ENCODE results near the gene CALM3.
"Not testable (repeated sequence)": the region's sequence is repeated elsewhere in the genome, so short reads cannot be mapped to it uniquely, and the experiment has no call there.

Gene CALM3

GRCh38 chr19:46601318-46602224 lies at the start of gene CALM3:
TSS of gene CALM3 (plus strand) at chr19:46601330. CDS start at chr19:46601435, 105 bp downstream.
- in situ Hi-C loops (cut with MboI; ENCODE audit: low sequenced_read_pairs) = no loop called here

- in situ Hi-C loops (cut with MboI; ENCODE audit: low sequenced_read_pairs) = no loop called here
These were observed 48.2 kb upstream of the CALM3 start for GRCh38 chr19:46552891-46553290.

- in situ Hi-C loops (cut with MboI; ENCODE audit: low sequenced_read_pairs) = no loop called here
These were observed 47.0 kb upstream of the CALM3 start for GRCh38 chr19:46554161-46554560.

DNA sequence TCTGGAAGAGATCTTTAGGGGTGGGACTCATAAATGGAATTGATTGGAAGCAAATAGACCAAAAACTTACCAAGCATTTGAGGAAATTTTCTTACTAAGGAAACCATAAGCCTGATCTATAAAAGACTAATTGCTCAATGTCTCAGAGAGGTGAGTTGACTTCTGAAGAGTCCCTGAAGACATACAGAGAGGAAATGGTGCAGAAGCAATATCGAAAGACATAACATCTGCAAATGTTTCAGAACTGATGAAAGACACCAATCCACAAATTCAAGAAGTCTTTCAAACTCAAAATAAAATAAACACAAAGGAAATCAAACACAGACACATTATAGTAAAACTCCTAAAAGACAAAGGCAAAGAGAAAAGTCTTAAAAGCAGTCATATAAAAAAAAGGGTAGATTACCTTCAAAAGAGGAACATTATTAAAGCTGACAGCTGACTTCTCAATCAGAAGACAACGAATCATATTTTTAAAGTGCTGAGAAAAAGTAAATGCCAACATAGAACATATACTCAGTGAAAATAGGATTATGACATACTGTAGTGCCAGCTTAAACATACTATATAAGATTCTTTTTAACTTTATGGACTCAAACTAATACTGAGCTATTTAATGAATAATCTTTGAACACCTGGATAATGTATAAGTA lies 45.4 kb upstream of the CALM3 start:
- in situ Hi-C loops (cut with MboI; ENCODE audit: low sequenced_read_pairs) = no loop called here

GRCh38 chr19:46556471-46556870 lies 44.7 kb upstream of the CALM3 start:
- in situ Hi-C loops (cut with MboI; ENCODE audit: low sequenced_read_pairs) = not testable (repeated sequence)

GRCh38 chr19:46559203-46559602 lies 41.9 kb upstream of the CALM3 start:
- in situ Hi-C loops (cut with MboI; ENCODE audit: low sequenced_read_pairs) = no loop called here

DNA sequence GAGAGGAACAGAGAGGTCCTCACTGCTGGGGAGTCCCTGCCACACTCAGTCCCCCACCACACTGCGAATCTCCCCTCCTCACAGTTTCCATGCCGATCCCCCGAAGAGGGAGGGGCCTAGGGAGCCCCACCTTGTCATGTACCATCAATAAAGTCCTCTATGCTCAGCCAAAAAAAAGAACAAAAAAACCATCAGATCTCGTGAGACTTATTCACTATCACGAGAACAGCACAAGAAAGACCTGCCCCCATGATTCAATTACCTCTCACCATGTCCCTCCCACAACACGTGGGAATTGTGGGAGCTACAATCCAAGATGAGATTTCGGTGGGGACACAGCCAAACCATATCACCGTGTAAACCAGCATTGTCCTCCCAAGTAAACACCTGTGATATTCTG lies 41.5 kb upstream of the CALM3 start:
- in situ Hi-C loops (cut with MboI; ENCODE audit: low sequenced_read_pairs) = not testable (repeated sequence)

DNA sequence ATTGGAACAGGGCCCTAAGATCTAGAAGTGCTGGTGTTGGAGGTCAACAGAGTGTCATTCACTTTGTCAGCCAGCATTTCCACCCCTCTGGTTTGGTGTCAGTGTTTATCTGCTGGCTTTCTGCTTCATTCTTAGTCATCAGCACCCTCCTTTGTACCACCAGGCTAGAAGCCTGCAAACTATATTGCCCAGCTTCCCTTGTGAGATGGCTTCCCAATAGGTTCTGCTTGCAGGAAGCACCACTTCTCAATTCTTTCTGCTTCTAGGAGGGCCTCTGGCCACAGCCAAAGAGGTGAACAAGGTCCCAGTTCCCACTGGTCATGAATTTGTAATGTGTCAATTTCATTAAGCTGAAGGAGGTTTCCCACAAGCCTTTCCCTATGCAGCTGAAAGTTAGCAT lies 36.4 kb upstream of the CALM3 start:
- in situ Hi-C loops (cut with MboI; ENCODE audit: low sequenced_read_pairs) = no loop called here

GRCh38 chr19:46571495-46571894 lies 29.6 kb upstream of the CALM3 start:
- in situ Hi-C loops (cut with MboI; ENCODE audit: low sequenced_read_pairs) = no loop called here

DNA sequence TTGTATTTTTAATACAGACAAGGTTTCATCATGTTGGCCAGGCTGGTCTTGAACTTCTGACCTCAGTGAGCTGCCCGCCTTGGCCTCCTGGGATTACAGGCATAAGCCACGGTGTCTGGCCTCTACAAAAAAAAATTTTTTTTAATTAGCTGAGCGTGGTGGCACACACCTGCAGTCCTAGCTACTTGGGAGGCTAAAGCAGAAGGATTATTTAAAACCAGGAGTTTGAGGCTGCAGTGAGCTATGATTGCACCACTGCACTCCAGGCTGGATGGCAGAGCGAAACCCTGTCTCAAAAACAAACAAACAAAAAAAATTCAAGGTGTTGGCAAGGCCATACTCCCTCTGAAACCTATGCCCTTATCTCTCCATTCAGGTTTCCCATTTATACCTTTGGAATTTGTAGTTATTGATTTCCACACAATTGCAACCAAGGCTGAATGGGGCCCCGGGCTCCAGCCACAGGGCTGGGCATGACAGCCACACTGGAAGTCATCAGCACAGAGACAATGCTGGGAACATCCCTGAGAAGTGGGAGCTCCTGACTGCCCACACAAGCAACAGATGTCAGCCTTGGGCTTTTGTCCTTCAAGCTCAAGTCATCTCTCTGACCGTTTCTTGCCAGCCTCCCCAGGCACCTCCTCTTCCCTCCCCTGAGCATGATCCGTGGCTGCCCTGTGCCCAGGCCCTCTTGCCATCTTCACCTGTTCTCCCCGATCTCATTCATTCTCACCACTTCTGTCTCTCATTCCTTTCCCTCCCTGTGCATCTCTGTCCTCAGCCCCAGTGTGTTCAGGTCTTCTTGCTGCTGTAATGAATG lies 27.2 kb upstream of the CALM3 start:
- in situ Hi-C loops (cut with MboI; ENCODE audit: low sequenced_read_pairs) = no loop called here

DNA sequence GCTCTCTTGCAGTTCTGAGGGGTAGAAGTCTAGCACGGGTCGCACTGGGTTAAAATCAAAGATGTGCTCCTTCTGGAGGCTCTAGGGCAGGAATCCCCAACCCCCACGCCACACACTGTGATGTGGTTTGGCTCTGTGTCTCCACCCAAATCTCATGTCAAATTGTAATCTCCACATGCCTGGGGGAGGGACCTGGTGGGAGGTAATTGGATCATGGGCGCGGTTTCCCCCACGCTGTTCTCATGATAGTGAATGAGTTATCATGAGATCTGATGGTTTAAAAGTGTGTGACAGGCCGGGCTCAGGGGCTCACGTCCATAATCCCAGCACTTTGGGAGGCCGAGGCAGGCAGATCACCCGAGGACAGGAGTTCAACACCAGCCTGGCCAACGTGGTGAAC lies 26.6 kb upstream of the CALM3 start:
- in situ Hi-C loops (cut with MboI; ENCODE audit: low sequenced_read_pairs) = no loop called here

GRCh38 chr19:46578450-46578849 lies 22.7 kb upstream of the CALM3 start:
- in situ Hi-C loops (cut with MboI; ENCODE audit: low sequenced_read_pairs) = no loop called here

GRCh38 chr19:46579361-46579879 lies 21.7 kb upstream of the CALM3 start:
- in situ Hi-C loops (cut with MboI; ENCODE audit: low sequenced_read_pairs) = no loop called here

DNA sequence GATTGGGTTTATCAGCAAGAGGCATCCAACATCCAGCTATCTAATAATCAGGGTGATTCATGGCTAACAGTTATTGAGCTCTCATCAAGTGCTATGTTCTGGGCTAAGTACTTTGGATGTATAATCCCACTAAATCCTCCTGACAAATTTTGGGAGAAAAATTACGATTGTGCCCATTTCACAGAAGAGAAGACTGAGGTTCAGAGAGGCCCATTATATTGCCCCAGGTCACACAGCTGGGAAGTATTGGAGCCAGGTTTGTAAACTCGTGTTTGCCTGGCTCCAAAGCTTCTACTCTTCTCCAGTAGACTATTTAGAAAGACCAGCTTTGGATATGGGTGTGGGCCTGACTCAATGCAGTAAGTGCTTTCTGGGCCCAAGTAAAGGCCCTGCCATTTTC lies 20.9 kb upstream of the CALM3 start:
- in situ Hi-C loops (cut with MboI; ENCODE audit: low sequenced_read_pairs) = no loop called here

DNA sequence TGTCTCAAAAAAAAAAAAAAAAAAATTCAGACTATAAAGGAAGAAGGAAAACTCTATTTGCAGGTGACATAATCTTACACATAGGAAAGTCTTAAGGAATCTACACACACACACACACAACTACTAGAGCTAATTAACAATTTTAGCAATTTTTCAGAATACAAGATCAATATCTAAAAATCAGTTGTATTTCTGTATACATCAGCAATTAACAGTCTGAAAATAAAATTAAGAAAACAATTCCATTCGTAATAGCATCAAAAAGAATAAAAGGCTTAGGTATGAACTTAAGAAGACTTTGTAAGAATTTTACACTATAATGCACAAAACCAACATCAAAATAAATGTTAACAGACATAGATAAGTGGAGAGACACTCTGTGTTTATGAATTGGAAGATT lies 15.6 kb upstream of the CALM3 start:
- in situ Hi-C loops (cut with MboI; ENCODE audit: low sequenced_read_pairs) = no loop called here

DNA sequence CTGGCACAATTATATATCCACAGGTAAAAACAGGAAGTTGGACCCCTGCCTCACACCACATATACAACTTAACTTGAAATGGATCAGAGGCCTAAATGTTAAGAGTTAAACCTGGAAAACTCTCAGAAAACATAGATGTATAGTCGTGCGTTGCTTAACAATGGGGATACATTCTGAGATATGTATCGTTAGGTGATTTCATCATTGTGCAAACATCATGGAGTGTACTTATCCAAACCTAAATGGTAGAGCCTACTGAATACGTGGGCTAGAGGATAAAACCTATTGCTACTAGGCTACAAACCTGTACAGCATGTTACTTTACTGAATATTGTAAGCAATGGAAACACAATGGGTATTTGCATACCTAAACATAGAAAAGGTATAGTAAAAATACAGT lies 14.8 kb upstream of the CALM3 start:
- in situ Hi-C loops (cut with MboI; ENCODE audit: low sequenced_read_pairs) = no loop called here

GRCh38 chr19:46587861-46588260 lies 13.3 kb upstream of the CALM3 start:
- in situ Hi-C loops (cut with MboI; ENCODE audit: low sequenced_read_pairs) = no loop called here

GRCh38 chr19:46591254-46591653 lies 9.9 kb upstream of the CALM3 start:
- in situ Hi-C loops (cut with MboI; ENCODE audit: low sequenced_read_pairs) = no loop called here

DNA sequence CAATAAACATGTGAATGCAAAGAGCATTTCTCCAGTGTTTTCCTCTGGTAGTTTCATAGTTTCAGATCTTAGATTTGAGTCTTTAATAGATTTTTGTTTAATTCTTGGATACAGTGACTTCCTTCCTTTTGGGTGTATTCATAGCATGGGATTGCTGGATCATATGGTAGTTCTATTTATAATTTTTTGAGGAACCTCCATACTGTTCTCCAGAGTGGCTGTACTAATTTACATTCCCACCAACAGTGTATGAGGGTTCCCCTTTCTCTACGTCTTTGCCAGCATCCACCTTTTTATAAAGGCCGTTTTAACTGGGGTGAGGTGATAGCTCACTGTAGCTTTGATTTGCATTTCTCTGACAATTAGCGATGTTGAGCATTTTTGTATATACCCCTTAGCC lies 9.3 kb upstream of the CALM3 start:
- in situ Hi-C loops (cut with MboI; ENCODE audit: low sequenced_read_pairs) = no loop called here

DNA sequence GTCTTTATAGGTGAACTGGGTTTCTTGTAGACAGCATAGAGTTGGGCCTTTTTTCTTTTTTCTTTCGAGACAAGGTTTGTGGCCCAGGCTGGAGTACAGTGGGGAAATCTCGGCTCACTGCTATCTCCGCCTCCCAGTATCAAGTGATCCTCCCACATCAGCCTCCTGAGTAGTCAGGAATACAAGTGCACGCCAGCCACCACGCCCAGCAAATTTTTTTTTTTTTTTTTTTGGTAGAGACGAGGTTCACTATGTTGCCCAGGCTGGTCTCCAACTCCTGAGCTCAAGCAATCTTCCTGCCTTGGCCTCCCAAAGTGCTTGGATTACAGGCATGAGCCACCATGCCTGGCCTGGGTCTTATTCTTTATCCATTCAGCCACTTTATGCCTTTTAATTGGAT lies 5.1 kb upstream of the CALM3 start:
- in situ Hi-C loops (cut with MboI; ENCODE audit: low sequenced_read_pairs) = no loop called here

GRCh38 chr19:46598372-46598917 lies 2.7 kb upstream of the CALM3 start:
- in situ Hi-C loops (cut with MboI; ENCODE audit: low sequenced_read_pairs) = no loop called here
